ENCODE measurements around the gene SYNDIG1.

DNA sequence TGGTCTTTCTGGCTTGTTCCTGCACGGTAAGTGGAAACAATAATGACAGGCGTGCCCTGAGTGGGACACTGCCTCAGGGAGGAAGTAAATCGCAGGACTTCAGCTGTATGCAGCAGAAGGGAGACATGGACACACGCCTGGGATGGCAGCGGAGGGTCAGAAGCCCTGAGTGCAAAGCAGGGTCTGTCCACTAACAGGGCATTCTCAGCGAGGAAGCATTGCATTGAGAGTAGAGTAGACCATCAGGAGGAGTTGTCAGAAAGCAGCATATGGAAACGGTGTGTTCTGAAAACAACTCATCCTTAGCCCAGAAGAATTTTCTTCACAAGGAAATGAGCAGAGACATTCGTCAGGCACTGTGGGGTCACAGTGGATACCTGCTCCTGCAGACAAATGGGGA lies 134.0 kb downstream of the SYNDIG1 start:
- TF ChIP-seq POLR2A (IDR thresholded peaks at IDR 0.05) (no peak), CTCF (IDR thresholded peaks at IDR 0.05) (no peak)

All from lower leg skin (tissue), 3 donors.